K562 (cell line): ENCODE data around the gene TMC4. TPM values are rescaled to one million over a fixed set of nuclear protein-coding genes. Genes with fewer than 3 reads are reported as not detected.

Experiments used
- AFF4 ChIP-seq: sonication (generic); formaldehyde crosslinking; IDR thresholded peaks from 2 replicates; pipeline ENCODE4 v1.8.0; 2023; ENCODE audit warnings: mild to moderate bottlenecking, missing genetic modification reagents
- BRD9 ChIP-seq: fragments of 450-650 bp; IDR thresholded peaks from 2 replicates; pipeline ENCODE4 v1.6.1; 2018; ENCODE audit warnings: low read depth; ENCODE audit not compliant: partially characterized antibody
- CTCF ChIP-seq, 3 experiments: IDR thresholded peaks in 2 of 3; conservative IDR thresholded peaks in 1 of 3; 2 replicates each; pipeline ENCODE4 v1.5.1; 2011 to 2012; ENCODE audit warnings: low read length in 3 of 3, mild to moderate bottlenecking in 3 of 3, control low read depth in 2 of 3, improper control_type of control experiment in 1 of 3, inconsistent platforms in 1 of 3, low read depth in 1 of 3, mixed read lengths in 1 of 3, moderate library complexity in 1 of 3; ENCODE audit not compliant: insufficient read depth in 2 of 3
- DIDO1 ChIP-seq: fragments of 450-650 bp; IDR thresholded peaks from 2 replicates; pipeline ENCODE4 v1.6.1; 2016; ENCODE audit warnings: low read depth, missing biosample characterization, missing genetic modification characterization
- FOXP1 ChIP-seq: sonication (generic); formaldehyde crosslinking; IDR thresholded peaks from 2 replicates; pipeline ENCODE4 v1.8.0; 2022; ENCODE audit warnings: mild to moderate bottlenecking, missing genetic modification reagents
- KAT8 ChIP-seq: fragments of 450-650 bp; IDR thresholded peaks from 2 replicates; pipeline ENCODE4 v1.6.1; 2016; ENCODE audit warnings: low read depth, mild to moderate bottlenecking
- MEF2A ChIP-seq: IDR thresholded peaks from 2 replicates; pipeline ENCODE4 v1.6.1; 2011; ENCODE audit warnings: low read depth, mild to moderate bottlenecking, low read length, moderate library complexity; ENCODE audit not compliant: control insufficient read depth
- NCOA1 ChIP-seq: fragments of 450-650 bp; IDR thresholded peaks from 2 replicates; pipeline ENCODE4 v1.6.1; 2016; ENCODE audit warnings: low read depth
- NCOR1 ChIP-seq: fragments of 450-650 bp; IDR thresholded peaks from 2 replicates; pipeline ENCODE4 v1.6.1; 2016; ENCODE audit warnings: mild to moderate bottlenecking, moderate library complexity
- PPARD ChIP-seq: fragments of 250-450 bp; sonication (Bioruptor Pico); IDR thresholded peaks from 2 replicates; pipeline ENCODE4 v1.8.0; 2022; ENCODE audit warnings: inconsistent platforms, mild to moderate bottlenecking, moderate library complexity
- RBM14 ChIP-seq: fragments of 200-400 bp; formaldehyde crosslinking; IDR thresholded peaks from 2 replicates; pipeline ENCODE4 v1.6.1; 2018; ENCODE audit warnings: low read depth, mild to moderate bottlenecking, low read length, moderate library complexity, borderline replicate concordance; ENCODE audit not compliant: insufficient read depth
- RNF219 ChIP-seq: fragments of 250-450 bp; sonication (Bioruptor Pico); IDR thresholded peaks from 2 replicates; pipeline ENCODE4 v1.5.0; 2022; ENCODE audit warnings: mild to moderate bottlenecking
- TEAD1 ChIP-seq, 2 experiments: fragments of 450-650 bp in 1 of 2; sonication (generic) in 1 of 2; formaldehyde crosslinking; IDR thresholded peaks; 2 replicates each; pipeline versions ENCODE4 v1.4.0 to v1.8.0; 2020 to 2022; ENCODE audit warnings: mild to moderate bottlenecking in 2 of 2, missing genetic modification reagents in 1 of 2
- ZNF124 ChIP-seq: sonication (generic); formaldehyde crosslinking; IDR thresholded peaks from 2 replicates; pipeline ENCODE4 v1.8.1; 2022; ENCODE audit warnings: missing genetic modification reagents
- ZNF224 ChIP-seq: sonication (generic); formaldehyde crosslinking; IDR thresholded peaks from 2 replicates; pipeline ENCODE4 v1.8.0; 2022; ENCODE audit warnings: mild to moderate bottlenecking, missing genetic modification reagents
- polyA plus RNA-seq, 8 experiments: library from polyadenylated mRNA; depleted of rRNA in 4 of 8; stranded (reverse) in 5 of 8; unstranded in 3 of 8; fragments of >200 nt; fragmentation: Nextera tagmentation in 2 of 8; fragmentation: Illumina TruSeq in 1 of 8; extraction: Ambion mirVana in 2 of 8; extraction: Trizol in 1 of 8; gene quantifications; 2 replicates each; pipeline versions ENCODE4 v1.2.1 to v1.2.3, GENCODE V29; 2011 to 2014; ENCODE audit warnings: inconsistent platforms in 1 of 8, missing spikeins in 1 of 8
- total RNA-seq, 7 experiments: library from RNA; depleted of rRNA in 6 of 7; stranded (reverse); fragments of >200 nt in 6 of 7; fragmentation: Illumina TruSeq in 2 of 7; extraction: Trizol in 2 of 7; gene quantifications; 2 replicates each; pipeline versions ENCODE4 v1.2.1 to v1.2.3, GENCODE V29; 2011 to 2021; ENCODE audit warnings: low replicate concordance in 1 of 7
- TF ChIP-seq, protein P1 (sequence below): sonication (generic); formaldehyde crosslinking; IDR thresholded peaks from 2 replicates; pipeline ENCODE4 v1.4.0; 2020; ENCODE audit warnings: mild to moderate bottlenecking, missing genetic modification reagents
- TF ChIP-seq, protein P2 (sequence below): sonication (generic); formaldehyde crosslinking; IDR thresholded peaks from 2 replicates; pipeline ENCODE4 v1.9.0; 2022; ENCODE audit warnings: mild to moderate bottlenecking, missing genetic modification reagents

Gene TMC4
- total and polyA plus RNA-seq, 9 of the 15 experiments (the other 6 are each of a cell fraction or from before 2014, with no cell fraction given) = 0.12 to 0.79 (median 0.36) TPM; not detected in 2

GRCh38 chr19:54137699-54138488, 35.1 kb downstream of the TMC4 start, which contains the start of gene CNOT3 (continued):
- no peak for TF ChIP-seq CTCF (IDR thresholded peaks at IDR 0.05 in 2 of 3, conservative IDR thresholded peaks at IDR 0.05 in 1 of 3; ENCODE audit: insufficient read depth in 2 of 3, low read depth in 1 of 3, low read length in 3 of 3)
- 0 out of 2 replicates have a peak, but pooled peaks have one; percentile 50 for TF ChIP-seq RBM14
- no peak for TF ChIP-seq KAT8
- TF ChIP-seq PPARD (CRISPR knock-in tag) = no peak
- no peak for TF ChIP-seq MEF2A
- TF ChIP-seq ZNF224 (CRISPR knock-in tag) = no peak
- no peak for TF ChIP-seq TEAD1 (CRISPR knock-in tag; IDR thresholded peaks at IDR 0.05)
- TF ChIP-seq NCOR1 = no peak
- TF ChIP-seq ZNF124 (CRISPR knock-in tag) = no peak; the same call in 1 of the 2 replicates
- TF ChIP-seq, protein P1, sequence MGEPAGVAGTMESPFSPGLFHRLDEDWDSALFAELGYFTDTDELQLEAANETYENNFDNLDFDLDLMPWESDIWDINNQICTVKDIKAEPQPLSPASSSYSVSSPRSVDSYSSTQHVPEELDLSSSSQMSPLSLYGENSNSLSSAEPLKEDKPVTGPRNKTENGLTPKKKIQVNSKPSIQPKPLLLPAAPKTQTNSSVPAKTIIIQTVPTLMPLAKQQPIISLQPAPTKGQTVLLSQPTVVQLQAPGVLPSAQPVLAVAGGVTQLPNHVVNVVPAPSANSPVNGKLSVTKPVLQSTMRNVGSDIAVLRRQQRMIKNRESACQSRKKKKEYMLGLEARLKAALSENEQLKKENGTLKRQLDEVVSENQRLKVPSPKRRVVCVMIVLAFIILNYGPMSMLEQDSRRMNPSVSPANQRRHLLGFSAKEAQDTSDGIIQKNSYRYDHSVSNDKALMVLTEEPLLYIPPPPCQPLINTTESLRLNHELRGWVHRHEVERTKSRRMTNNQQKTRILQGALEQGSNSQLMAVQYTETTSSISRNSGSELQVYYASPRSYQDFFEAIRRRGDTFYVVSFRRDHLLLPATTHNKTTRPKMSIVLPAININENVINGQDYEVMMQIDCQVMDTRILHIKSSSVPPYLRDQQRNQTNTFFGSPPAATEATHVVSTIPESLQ (CRISPR knock-in tag) = no peak
- TF ChIP-seq BRD9 = no peak
- no peak for TF ChIP-seq NCOA1
- TF ChIP-seq, protein P2, sequence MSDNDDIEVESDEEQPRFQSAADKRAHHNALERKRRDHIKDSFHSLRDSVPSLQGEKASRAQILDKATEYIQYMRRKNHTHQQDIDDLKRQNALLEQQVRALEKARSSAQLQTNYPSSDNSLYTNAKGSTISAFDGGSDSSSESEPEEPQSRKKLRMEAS = no peak
- TF ChIP-seq RNF219 (CRISPR knock-in tag) = no peak
- 0 out of 2 replicates have a peak, but pooled peaks have one; percentile 68 for TF ChIP-seq AFF4 (CRISPR knock-in tag)
- TF ChIP-seq DIDO1 (tag) = no peak
- no peak for TF ChIP-seq FOXP1 (CRISPR knock-in tag)
